NCI-H1092 (cell line): ENCODE results near the gene DISP2.
A peak's percentile ranks its signal among the peaks of the same experiment; 100 is the strongest.

Experiments
- DNase-seq: peaks from one replicate; lab custom pipeline; 2025; lab: John Stamatoyannopoulos, UW

Gene DISP2

GRCh38 chr15:40357723-40358470, at the start of gene DISP2:
Gene DISP2, plus strand, starts transcription at chr15:40358219. Its CDS starts 103 bp downstream, at chr15:40358322.
- peak; percentile 65 for DNase-seq

GRCh38 chr15:40309344-40309862, 48.6 kb upstream of the DISP2 start:
- no peak for DNase-seq

- DNase-seq, result no peak
Observed at GRCh38 chr15:40310001-40310959, 47.7 kb upstream of the DISP2 start.

- DNase-seq, result no peak
Observed at GRCh38 chr15:40310993-40311392, 47.0 kb upstream of the DISP2 start.

GRCh38 chr15:40312370-40313158, 45.5 kb upstream of the DISP2 start:
- no peak for DNase-seq

- peak; percentile 44 for DNase-seq
Observed at GRCh38 chr15:40313531-40314398, 44.3 kb upstream of the DISP2 start.

GRCh38 chr15:40314723-40315276, 43.2 kb upstream of the DISP2 start:
- DNase-seq, result no peak

- DNase-seq, result no peak
Observed at GRCh38 chr15:40316931-40317330, 41.1 kb upstream of the DISP2 start.

GRCh38 chr15:40317580-40317979, 40.4 kb upstream of the DISP2 start:
- no peak for DNase-seq

- no peak for DNase-seq
Observed at GRCh38 chr15:40320409-40320808, 37.6 kb upstream of the DISP2 start.

GRCh38 chr15:40320931-40321371, 37.1 kb upstream of the DISP2 start:
- DNase-seq, result peak; percentile 12

GRCh38 chr15:40322531-40323238, 35.3 kb upstream of the DISP2 start:
- DNase-seq, result no peak

- DNase-seq, result peak; percentile 68
Observed at GRCh38 chr15:40323239-40323952, 34.6 kb upstream of the DISP2 start, which contains the start of gene INAFM2. Gene INAFM2, plus strand, starts transcription at chr15:40323692. Its CDS starts 364 bp downstream, at chr15:40324056.

- DNase-seq, result no peak
Observed at GRCh38 chr15:40323953-40324937, 33.8 kb upstream of the DISP2 start.

GRCh38 chr15:40325188-40325587, 32.8 kb upstream of the DISP2 start:
- DNase-seq, result no peak

GRCh38 chr15:40325700-40326099, 32.3 kb upstream of the DISP2 start:
- no peak for DNase-seq

- no peak for DNase-seq
Observed at GRCh38 chr15:40327457-40327856, 30.6 kb upstream of the DISP2 start.

GRCh38 chr15:40328176-40328575, 29.8 kb upstream of the DISP2 start:
- DNase-seq, result no peak
